Endothelial cell of umbilical vein (primary cell): Measurements from ENCODE around the gene SLC44A4. TPM values are rescaled to one million over a fixed set of nuclear protein-coding genes. Genes with fewer than 3 reads are reported as not detected.
"Not testable (repeated sequence)": the region's sequence is repeated elsewhere in the genome, so short reads cannot be mapped to it uniquely, and the experiment has no call there.

Source experiments
- BruUV-seq: library from RNA; stranded (reverse); fragments of 400-500 nt; replicated peaks from 2 replicates; lab custom pipeline; 2021; lab: Mats Ljungman, UMichigan
- CTCF ChIA-PET: fragments of 300-600, 350-600 bp; sonication (Branson Sonifier 250); formaldehyde crosslinking; loops from one replicate; lab custom pipeline; 2021; ENCODE audit warnings: antibody characterized with exemption, inconsistent platforms; lab: Charles Lee
- POLR2A ChIA-PET: fragments of 300-600, 350-600 bp; sonication (Branson Sonifier 250); formaldehyde crosslinking; loops from one replicate; lab custom pipeline; 2021; ENCODE audit warnings: antibody characterized with exemption, inconsistent platforms; lab: Charles Lee
- DNase-seq: peaks from one replicate; pipeline ENCODE4 v3.0.0-alpha.2; 2011; ENCODE audit warnings: low read depth, low spot score
- FAIRE-seq: peaks from 2 replicates; lab custom pipeline; 2011; peaks lifted over from hg19 to GRCh38; lab: Jason Lieb, UNC
- H2AFZ ChIP-seq: 2 replicates; pipeline ENCODE4 v1.6.0; 2012; ENCODE audit warnings: low read depth, low read length, control low read depth, inconsistent platforms
- H3K27ac ChIP-seq: 2 replicates; pipeline ENCODE4 v1.5.1; 2011; ENCODE audit warnings: low read depth, mild to moderate bottlenecking, control low read depth, low read length, moderate library complexity; ENCODE audit not compliant: insufficient read depth
- H3K27me3 ChIP-seq, 2 experiments: 2 replicates each; pipeline versions ENCODE4 v1.6.0 to v1.6.1; 2011; ENCODE audit warnings: low read length in 2 of 2, mixed read lengths in 1 of 2; ENCODE audit not compliant: control insufficient read depth in 2 of 2, insufficient read depth in 2 of 2
- H3K36me3 ChIP-seq, 2 experiments: 2 replicates in 1 of 2; 3 replicates in 1 of 2; pipeline ENCODE4 v1.5.1; 2011; ENCODE audit warnings: low read length in 2 of 2, mild to moderate bottlenecking in 1 of 2, moderate library complexity in 1 of 2; ENCODE audit not compliant: control insufficient read depth in 2 of 2, insufficient read depth in 2 of 2; ENCODE audit errors: extremely low read depth in 1 of 2
- H3K4me1 ChIP-seq: 3 replicates; pipeline ENCODE4 v1.5.1; 2011; ENCODE audit warnings: mild to moderate bottlenecking, low read length; ENCODE audit not compliant: control insufficient read depth, insufficient read depth; ENCODE audit errors: extremely low read depth
- H3K4me2 ChIP-seq: 2 replicates; pipeline ENCODE4 v1.6.1; 2011; ENCODE audit warnings: low read length, control low read depth, mixed read lengths; ENCODE audit not compliant: insufficient read depth
- H3K4me3 ChIP-seq, 3 experiments: fragments of 200-600 bp in 1 of 3; sonication (generic), shearing (Covaris generic) in 1 of 3; replicated peaks in 1 of 3; 2 replicates each; pipeline ENCODE4 v1.5.1; 2011 to 2016; ENCODE audit warnings: control low read depth in 3 of 3, low read length in 3 of 3, mild to moderate bottlenecking in 2 of 3, inconsistent platforms in 1 of 3, low read depth in 1 of 3, moderate library complexity in 1 of 3; ENCODE audit not compliant: insufficient read depth in 1 of 3
- H3K79me2 ChIP-seq: 2 replicates; pipeline ENCODE4 v1.6.0; 2012; ENCODE audit warnings: low read length, inconsistent platforms; ENCODE audit not compliant: control insufficient read depth, insufficient read depth
- H3K9ac ChIP-seq: replicated peaks from 2 replicates; pipeline ENCODE3; 2011; ENCODE audit warnings: low read length, control low read depth; ENCODE audit not compliant: insufficient read depth; ENCODE audit errors: extremely low read depth
- H3K9me1 ChIP-seq: replicated peaks from 3 replicates; pipeline ENCODE4 v1.6.0; 2011; ENCODE audit warnings: mild to moderate bottlenecking, low read length; ENCODE audit not compliant: control insufficient read depth, insufficient read depth; ENCODE audit errors: extremely low read depth
- H3K9me3 ChIP-seq: replicated peaks from 2 replicates; pipeline ENCODE4 v1.5.1; 2012; ENCODE audit warnings: low read length, inconsistent platforms; ENCODE audit not compliant: control insufficient read depth, insufficient read depth
- H4K20me1 ChIP-seq: replicated peaks from 2 replicates; pipeline ENCODE3; 2011; ENCODE audit warnings: mild to moderate bottlenecking, low read length; ENCODE audit not compliant: control insufficient read depth, insufficient read depth; ENCODE audit errors: extremely low read depth
- CTCF ChIP-seq, 2 donors: IDR thresholded peaks; 1 replicate in 1 of 2; 2 replicates in 1 of 2; pipeline ENCODE4 v1.5.1; 2011; ENCODE audit warnings: low read length in 2 of 2, mild to moderate bottlenecking in 2 of 2, moderate library complexity in 2 of 2, control low read depth in 1 of 2, inconsistent platforms in 1 of 2, low read depth in 1 of 2; ENCODE audit not compliant: insufficient read depth in 1 of 2; ENCODE audit errors: extremely low read depth in 1 of 2
- EZH2 ChIP-seq: IDR thresholded peaks from 2 replicates; pipeline ENCODE4 v1.6.1; 2012; ENCODE audit warnings: borderline replicate concordance, low read depth, mild to moderate bottlenecking, moderate library complexity, low read length, inconsistent platforms; ENCODE audit not compliant: severe bottlenecking
- FOS ChIP-seq: IDR thresholded peaks from 2 replicates; pipeline ENCODE4 v1.6.1; 2011; ENCODE audit warnings: mild to moderate bottlenecking, low read length, moderate library complexity, borderline replicate concordance; ENCODE audit not compliant: insufficient read depth
- GATA2 ChIP-seq: IDR thresholded peaks from 2 replicates; pipeline ENCODE4 v1.7.0; 2011; ENCODE audit warnings: low read depth, mild to moderate bottlenecking, moderate library complexity, mixed read lengths, low read length; ENCODE audit not compliant: insufficient read length, insufficient read depth
- JUN ChIP-seq: IDR thresholded peaks from 2 replicates; pipeline ENCODE4 v1.6.1; 2011; ENCODE audit warnings: borderline replicate concordance, low read depth; ENCODE audit not compliant: insufficient read length, insufficient read depth
- MAX ChIP-seq: IDR thresholded peaks from 2 replicates; pipeline ENCODE4 v1.6.1; 2011; ENCODE audit not compliant: insufficient read depth, insufficient read length
- MYC ChIP-seq: IDR thresholded peaks from one replicate; pipeline ENCODE4 v1.6.1; 2011; ENCODE audit warnings: mild to moderate bottlenecking, low read depth, low read length
- POLR2A ChIP-seq: IDR thresholded peaks from 2 replicates; pipeline ENCODE4 v1.6.1; 2012; ENCODE audit warnings: low read depth, mild to moderate bottlenecking, control low read depth, low read length
- POLR2AphosphoS5 ChIP-seq: IDR thresholded peaks from 2 replicates; pipeline ENCODE4 v1.6.1; 2012; ENCODE audit warnings: low read depth, mild to moderate bottlenecking, control low read depth, low read length, moderate library complexity; ENCODE audit not compliant: insufficient read depth
- dilution Hi-C: fragments of 300-500 bp; cut with MboI; formaldehyde crosslinking; loops from one replicate; pipeline ENCODE4 v1.15.0; 2019; ENCODE audit warnings: low sequenced_read_pairs; ENCODE audit not compliant: extremely low pct_ligation_motif_present
- intact Hi-C: fragments of 100-400 bp; cut with micrococcal nuclease; formaldehyde crosslinking; loops from one replicate; pipeline ENCODE4 v1.10.0; 2022
- polyA plus RNA-seq, 4 experiments: library from polyadenylated mRNA; depleted of rRNA in 3 of 4; stranded (reverse) in 3 of 4; unstranded in 1 of 4; fragments of >200 nt; gene quantifications; 2 replicates each; pipeline versions ENCODE4 v1.2.1 to v1.2.3, GENCODE V29; 2011 to 2012; ENCODE audit warnings: missing spikeins in 1 of 4
- total RNA-seq: library from RNA; stranded (reverse); gene quantifications from 2 replicates; pipeline ENCODE4 v1.2.3, GENCODE V29; 2021

Gene SLC44A4
- total and polyA plus RNA-seq, 2 donors (not counting 3 experiments of a cell fraction or from before 2014, with no cell fraction given): 0.84 to 1.1 TPM

GRCh38 chr6:31842053-31842452, 36.7 kb downstream of the SLC44A4 start:
- Histone ChIP-seq H3K9ac (no peak overlapping the region), H3K36me3 (peaks cover 21 to 24% of the 10 kb centered on the region in 2 experiments), H3K4me3 (no peak overlapping the region), H2AFZ (no peak overlapping the region), H3K27me3 (no peaks in the 10 kb centered on the region), H3K4me2 (no peak overlapping the region), H4K20me1 (peaks cover 4% of the 10 kb centered on the region), H3K27ac (no peak overlapping the region), H3K4me1 (peaks cover 14% of the 10 kb centered on the region), H3K9me3 (no peaks in the 10 kb centered on the region), H3K9me1 (no peaks in the 10 kb centered on the region), H3K79me2 (peaks cover 21% of the 10 kb centered on the region)
- FAIRE-seq: no peak
- CTCF ChIA-PET: interaction anchor here (0.9 kb wide), 1 partner anchor 12 kb away, joined by 3 read pairs; no protein-coding TSS in a partner anchor
- POLR2A ChIA-PET: no interaction called here
- no peak for DNase-seq
- intact Hi-C loops: no loop called here
- TF ChIP-seq POLR2A (no peak), MYC (no peak), POLR2AphosphoS5 (no peak), FOS (no peak), EZH2 (no peak), MAX (no peak), GATA2 (no peak), CTCF (IDR thresholded peaks at IDR 0.05; ENCODE audit: extremely low read depth in 1 of 2, insufficient read depth in 1 of 2, low read depth in 1 of 2, low read length in 2 of 2) (no peak), JUN (no peak)
- dilution Hi-C loops: no loop called here
- no TSS peak for BruUV-seq

- dilution Hi-C loops, H2AFZ ChIP-seq, H3K9me3 ChIP-seq, H3K4me3 ChIP-seq, H3K4me2 ChIP-seq, H3K27ac ChIP-seq, H4K20me1 ChIP-seq, H3K27me3 ChIP-seq, DNase-seq, H3K9me1 ChIP-seq, H3K9ac ChIP-seq, BruUV-seq, FAIRE-seq: not testable (repeated sequence)
- intact Hi-C loops: loop anchor here (10.0 kb wide), 1 partner anchor 115 kb away; the partner anchor contains the start of genes NELFE and SKIC2
- ChIA-PET CTCF (interaction anchor here (1.0 kb wide), 1 partner anchor 70 kb away, joined by 3 read pairs; no protein-coding TSS in a partner anchor), POLR2A (interaction anchor here (1.2 to 1.9 kb wide), 2 partner anchors 12 to 24 kb away, joined by 3 to 5 read pairs; partner anchors contain the start of genes HSPA1B and NEU1)
- H3K36me3 ChIP-seq: peaks cover 21 to 27% of the 10 kb centered on the region in 2 experiments
- peaks cover 24% of the 10 kb centered on the region for H3K4me1 ChIP-seq
- peaks cover 44% of the 10 kb centered on the region for H3K79me2 ChIP-seq
Observed at GRCh38 chr6:31839779-31840126, 39.0 kb downstream of the SLC44A4 start.
